HEK293 (cell line): Measurements from ENCODE around the gene FOXO3.

Experiments
- CTCF ChIA-PET: fragments of 350-600 bp; formaldehyde crosslinking; extraction: SDS; loops from one replicate; lab custom pipeline; 2021; ENCODE audit warnings: antibody characterized with exemption; lab: Yijun Ruan, JAX
- POLR2A ChIA-PET: fragments of 300-600 bp; formaldehyde crosslinking; extraction: SDS; loops from one replicate; lab custom pipeline; 2020; ENCODE audit warnings: antibody characterized with exemption, inconsistent platforms; lab: Yijun Ruan, JAX
- H3K27ac ChIP-seq: fragments of 200-500 bp; sonication (Bioruptor generic); 2 replicates; pipeline ENCODE4 v1.5.1; 2014; ENCODE audit warnings: low read depth, low read length, control low read depth, inconsistent platforms; ENCODE audit errors: extremely low read depth
- H3K36me3 ChIP-seq, 2 experiments: fragments of 200-500 bp in 1 of 2; sonication (Bioruptor generic) in 1 of 2; 1 replicate in 1 of 2; 2 replicates in 1 of 2; pipeline ENCODE4 v1.5.1; 2014 to 2017; ENCODE audit warnings: inconsistent platforms in 2 of 2, low read length in 2 of 2; ENCODE audit not compliant: control insufficient read depth in 2 of 2, insufficient read depth in 1 of 2
- H3K4me1 ChIP-seq: fragments of 200-500 bp; sonication (Bioruptor generic); 2 replicates; pipeline ENCODE4 v1.5.1; 2014; ENCODE audit warnings: mild to moderate bottlenecking, low read length, inconsistent platforms; ENCODE audit not compliant: control insufficient read depth, insufficient read depth
- H3K4me3 ChIP-seq: 2 replicates; pipeline ENCODE4 v1.5.1; 2011; ENCODE audit warnings: low read depth, mild to moderate bottlenecking, control low read depth, low read length, moderate library complexity
- H3K9me3 ChIP-seq: fragments of 200-500 bp; sonication (Bioruptor generic); 2 replicates; pipeline ENCODE4 v1.5.1; 2014; ENCODE audit warnings: low read depth, low read length, inconsistent platforms; ENCODE audit not compliant: control insufficient read depth, insufficient read depth
- GLI2 ChIP-seq: fragments of 450-650 bp; formaldehyde crosslinking; IDR thresholded peaks from 2 replicates; pipeline ENCODE4; 2017; ENCODE audit warnings: missing biosample characterization, missing genetic modification characterization, low read depth, borderline replicate concordance
- SP7 ChIP-seq: fragments of 450-650 bp; formaldehyde crosslinking; IDR thresholded peaks from 2 replicates; pipeline ENCODE4 v1.5.1; 2016; ENCODE audit warnings: missing biosample characterization, missing genetic modification characterization
- ZBTB11 ChIP-seq: fragments of 450-650 bp; formaldehyde crosslinking; conservative IDR thresholded peaks from 2 replicates; pipeline ENCODE4 v1.5.1; 2016; ENCODE audit warnings: low read depth, missing biosample characterization, missing genetic modification characterization
- ZFP41 ChIP-seq: fragments of 450-650 bp; formaldehyde crosslinking; IDR thresholded peaks from 2 replicates; pipeline ENCODE4 v1.5.1; 2016; ENCODE audit warnings: missing biosample characterization, missing genetic modification characterization, borderline replicate concordance
- ZNF19 ChIP-seq: fragments of 450-650 bp; formaldehyde crosslinking; IDR thresholded peaks from 2 replicates; pipeline ENCODE4; 2016; ENCODE audit warnings: missing biosample characterization, missing genetic modification characterization, low read depth
- ZNF214 ChIP-seq: fragments of 450-650 bp; formaldehyde crosslinking; IDR thresholded peaks from 2 replicates; pipeline ENCODE4 v1.5.1; 2017; ENCODE audit warnings: missing biosample characterization, mild to moderate bottlenecking, missing genetic modification characterization, borderline replicate concordance
- ZNF26 ChIP-seq: fragments of 450-650 bp; formaldehyde crosslinking; IDR thresholded peaks from 2 replicates; pipeline ENCODE4 v1.5.1; 2016; ENCODE audit warnings: missing biosample characterization, missing genetic modification characterization
- ZNF292 ChIP-seq: fragments of 450-650 bp; formaldehyde crosslinking; IDR thresholded peaks from 2 replicates; pipeline ENCODE4 v1.5.1; 2016; ENCODE audit warnings: low read depth, missing biosample characterization, missing genetic modification characterization, borderline replicate concordance
- ZNF398 ChIP-seq: fragments of 450-650 bp; formaldehyde crosslinking; IDR thresholded peaks from 2 replicates; pipeline ENCODE4 v1.5.1; 2017; ENCODE audit warnings: missing biosample characterization, missing genetic modification characterization
- ZNF623 ChIP-seq: fragments of 450-650 bp; formaldehyde crosslinking; IDR thresholded peaks from 2 replicates; pipeline ENCODE4 v1.5.1; 2016; ENCODE audit warnings: missing biosample characterization, missing genetic modification characterization
- ZNF677 ChIP-seq: fragments of 450-650 bp; IDR thresholded peaks from 2 replicates; pipeline ENCODE4 v1.5.0; 2018; ENCODE audit warnings: missing biosample characterization, mild to moderate bottlenecking, missing genetic modification characterization, moderate library complexity
- TF ChIP-seq, protein P1 (sequence below): fragments of 450-650 bp; formaldehyde crosslinking; IDR thresholded peaks from 2 replicates; pipeline ENCODE4 v1.5.1; 2016; ENCODE audit warnings: missing biosample characterization, missing genetic modification characterization
- TF ChIP-seq, protein P2 (sequence below): fragments of 450-650 bp; formaldehyde crosslinking; IDR thresholded peaks from 2 replicates; pipeline ENCODE4 v1.5.1; 2017; ENCODE audit warnings: missing biosample characterization, missing genetic modification characterization

The FOXO3 gene

GRCh38 chr6:108606250-108606690, 45.6 kb downstream of the FOXO3 start:
- POLR2A ChIA-PET, result no interaction called here
- H3K27ac ChIP-seq, result no peak overlapping the region
- TF ChIP-seq SP7 (tag by site-specific recombination), result peak; percentile 64
- no peak for TF ChIP-seq ZNF398 (tag by site-specific recombination)
- CTCF ChIA-PET, result no interaction called here
- H3K4me3 ChIP-seq, result no peak overlapping the region
- no peaks in the 10 kb centered on the region for H3K9me3 ChIP-seq
- no peaks in the 10 kb centered on the region for H3K36me3 ChIP-seq
- H3K4me1 ChIP-seq, result peaks cover 17% of the 10 kb centered on the region

- POLR2A ChIA-PET, result interaction anchor here (1.0 kb wide), 1 partner anchor 48 kb away, joined by 3 read pairs; the partner anchor contains the start of gene FOXO3
- no peak overlapping the region for H3K4me3 ChIP-seq
- no peaks in the 10 kb centered on the region for H3K36me3 ChIP-seq
- H3K27ac ChIP-seq, result no peak overlapping the region
- peaks cover 17% of the 10 kb centered on the region for H3K4me1 ChIP-seq
- CTCF ChIA-PET, result interaction anchor here (1.0 kb wide), 2 partner anchors 10 to 11 kb away, joined by 3 to 7 read pairs; no protein-coding TSS in a partner anchor
- TF ChIP-seq ZNF623 (tag by site-specific recombination) (peak; percentile 49), ZNF292 (tag by site-specific recombination) (no peak)
- no peaks in the 10 kb centered on the region for H3K9me3 ChIP-seq
Measured at GRCh38 chr6:108608453-108609275, 47.9 kb downstream of the FOXO3 start.

GRCh38 chr6:108609276-108609769, 48.6 kb downstream of the FOXO3 start:
- Histone ChIP-seq H3K36me3 (no peaks in the 10 kb centered on the region), H3K27ac (no peak overlapping the region), H3K4me3 (no peak overlapping the region), H3K4me1 (peaks cover 18% of the 10 kb centered on the region), H3K9me3 (no peaks in the 10 kb centered on the region)
- ChIA-PET POLR2A (interaction anchor here (1.0 kb wide), 1 partner anchor 49 kb away, joined by 3 read pairs; the partner anchor contains the start of gene FOXO3), CTCF (interaction anchor here (1.0 kb wide), 1 partner anchor 10 kb away, joined by 3 read pairs; no protein-coding TSS in a partner anchor)
- no peak for TF ChIP-seq ZNF19 (tag by site-specific recombination)
- TF ChIP-seq ZNF26 (tag by site-specific recombination), result no peak
- TF ChIP-seq ZNF398 (tag by site-specific recombination), result no peak
- TF ChIP-seq, protein P1, sequence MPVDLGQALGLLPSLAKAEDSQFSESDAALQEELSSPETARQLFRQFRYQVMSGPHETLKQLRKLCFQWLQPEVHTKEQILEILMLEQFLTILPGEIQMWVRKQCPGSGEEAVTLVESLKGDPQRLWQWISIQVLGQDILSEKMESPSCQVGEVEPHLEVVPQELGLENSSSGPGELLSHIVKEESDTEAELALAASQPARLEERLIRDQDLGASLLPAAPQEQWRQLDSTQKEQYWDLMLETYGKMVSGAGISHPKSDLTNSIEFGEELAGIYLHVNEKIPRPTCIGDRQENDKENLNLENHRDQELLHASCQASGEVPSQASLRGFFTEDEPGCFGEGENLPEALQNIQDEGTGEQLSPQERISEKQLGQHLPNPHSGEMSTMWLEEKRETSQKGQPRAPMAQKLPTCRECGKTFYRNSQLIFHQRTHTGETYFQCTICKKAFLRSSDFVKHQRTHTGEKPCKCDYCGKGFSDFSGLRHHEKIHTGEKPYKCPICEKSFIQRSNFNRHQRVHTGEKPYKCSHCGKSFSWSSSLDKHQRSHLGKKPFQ (tag by site-specific recombination), result no peak
- no peak for TF ChIP-seq GLI2
- no peak for TF ChIP-seq ZFP41
- no peak for TF ChIP-seq ZNF677 (tag by site-specific recombination)
- TF ChIP-seq, protein P2, sequence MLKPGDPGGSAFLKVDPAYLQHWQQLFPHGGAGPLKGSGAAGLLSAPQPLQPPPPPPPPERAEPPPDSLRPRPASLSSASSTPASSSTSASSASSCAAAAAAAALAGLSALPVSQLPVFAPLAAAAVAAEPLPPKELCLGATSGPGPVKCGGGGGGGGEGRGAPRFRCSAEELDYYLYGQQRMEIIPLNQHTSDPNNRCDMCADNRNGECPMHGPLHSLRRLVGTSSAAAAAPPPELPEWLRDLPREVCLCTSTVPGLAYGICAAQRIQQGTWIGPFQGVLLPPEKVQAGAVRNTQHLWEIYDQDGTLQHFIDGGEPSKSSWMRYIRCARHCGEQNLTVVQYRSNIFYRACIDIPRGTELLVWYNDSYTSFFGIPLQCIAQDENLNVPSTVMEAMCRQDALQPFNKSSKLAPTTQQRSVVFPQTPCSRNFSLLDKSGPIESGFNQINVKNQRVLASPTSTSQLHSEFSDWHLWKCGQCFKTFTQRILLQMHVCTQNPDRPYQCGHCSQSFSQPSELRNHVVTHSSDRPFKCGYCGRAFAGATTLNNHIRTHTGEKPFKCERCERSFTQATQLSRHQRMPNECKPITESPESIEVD (tag by site-specific recombination), result no peak
- no peak for TF ChIP-seq ZBTB11
- TF ChIP-seq ZNF214 (tag by site-specific recombination), result no peak
